Measurements from ENCODE around the gene RPL29.

- TF ChIP-seq CTCF (IDR thresholded peaks at IDR 0.05), result no peak
- TF ChIP-seq POLR2AphosphoS5 (IDR thresholded peaks at IDR 0.05; ENCODE audit: low read depth, low read length), result no peak
- TF ChIP-seq SIN3A (IDR thresholded peaks at IDR 0.05; ENCODE audit: borderline replicate concordance, insufficient read depth, low read depth, low read length), result no peak
- no peak for TF ChIP-seq TCF7L2 (IDR thresholded peaks at IDR 0.05; ENCODE audit: low read depth, low read length)
Measured at GRCh38 chr3:52021489-52022268, 26.0 kb upstream of the RPL29 start.

All from Panc1 (cell line).